Measurements from ENCODE around the gene CTNS. TPM values are rescaled to one million over a fixed set of nuclear protein-coding genes. Genes with fewer than 3 reads are reported as not detected.
A peak's percentile ranks its signal among the peaks of the same experiment; 100 is the strongest.
"Not testable (repeated sequence)": the region's sequence is repeated elsewhere in the genome, so short reads cannot be mapped to it uniquely, and the experiment has no call there.

Gene CTNS
- total RNA-seq, 2 donors from 2014 or later = 8.3 to 9.6 TPM

DNA sequence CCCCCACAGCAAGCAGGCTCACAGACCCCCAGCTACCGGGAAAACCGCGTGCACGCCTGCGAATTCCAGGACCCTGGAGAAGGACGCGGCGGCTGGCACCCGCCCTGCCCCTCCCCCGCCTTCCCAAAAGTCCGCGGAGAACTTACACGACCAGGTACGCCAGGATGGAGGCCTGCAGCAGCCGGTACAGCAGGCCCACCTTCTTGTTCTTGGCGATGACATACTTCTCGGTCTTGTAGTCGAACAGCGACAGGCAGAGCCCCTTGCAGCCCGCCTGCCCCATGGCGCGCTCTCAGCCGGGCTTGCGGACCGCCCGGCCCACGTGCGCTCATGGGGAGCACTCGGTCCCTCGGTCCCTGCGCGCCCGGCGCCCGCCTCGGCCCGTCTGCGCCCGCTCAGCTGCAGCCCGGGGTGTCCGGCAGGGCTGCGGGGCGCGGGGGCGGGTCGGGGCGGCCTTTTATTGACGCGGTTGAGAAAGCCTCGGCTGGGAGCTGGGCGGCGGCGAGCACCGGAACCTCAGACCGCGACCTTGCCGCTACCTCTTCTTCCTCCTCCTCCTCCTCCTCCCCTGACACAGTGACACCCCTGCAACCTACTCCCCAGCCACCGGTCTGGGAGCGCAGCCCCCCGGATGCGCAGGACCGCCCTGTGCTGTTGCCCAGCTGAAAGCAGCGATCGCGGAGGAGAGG is 59.3 kb downstream of the CTNS start, which contains the start of gene P2RX5:
Gene P2RX5, minus strand, starts transcription at position 433 of the 689 bp plus-strand sequence. Its CDS starts 150 bp downstream, at position 283.
- DNase-seq (no peak), ATAC-seq (peak; percentile 49 to 66)
- intact Hi-C loops (cut with DNase I) = no loop called here

DNA sequence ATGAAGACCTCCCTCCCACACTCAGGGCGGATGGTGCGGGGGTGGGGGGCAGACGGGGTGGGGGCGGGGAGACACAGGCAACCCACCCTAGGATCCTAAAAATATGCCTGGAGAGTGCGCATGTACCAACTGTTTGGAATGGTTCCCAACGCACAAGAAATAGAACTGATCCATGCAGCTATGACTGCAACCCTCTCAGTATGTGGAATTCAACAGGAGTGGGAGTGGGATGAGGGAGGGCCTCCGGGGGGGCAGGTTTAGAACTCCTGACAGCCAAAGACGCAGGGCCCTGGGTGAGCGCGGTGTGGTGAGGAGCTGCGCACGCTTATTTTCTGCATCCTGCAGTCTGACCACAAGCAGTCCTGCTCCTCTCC is 60.5 kb downstream of the CTNS start:
- DNase-seq (no peak), ATAC-seq (peak in 1 of 2 donors; percentile 5)
- intact Hi-C loops (cut with DNase I) = no loop called here

DNA sequence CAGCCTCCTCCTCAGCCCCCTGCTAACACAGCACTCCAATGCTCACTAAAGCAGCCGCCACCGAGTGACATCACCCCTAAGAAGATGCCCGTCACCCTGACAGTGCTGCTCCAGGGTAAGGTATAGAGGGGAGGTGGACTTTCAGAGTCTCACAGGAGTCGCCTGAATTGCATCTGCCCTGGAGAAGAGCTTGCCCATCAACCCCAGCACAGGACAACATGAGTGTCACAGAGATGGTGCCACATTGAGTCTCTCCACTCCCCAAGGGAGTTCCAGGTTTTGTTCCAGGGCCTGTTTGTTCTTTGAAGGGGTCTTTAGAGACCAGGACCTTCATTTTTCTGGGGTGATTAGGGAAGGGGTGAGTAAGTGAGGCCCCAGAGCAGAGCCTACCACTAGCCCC is 61.6 kb downstream of the CTNS start:
- intact Hi-C loops (cut with DNase I) = no loop called here
- DNase-seq = no peak

DNA sequence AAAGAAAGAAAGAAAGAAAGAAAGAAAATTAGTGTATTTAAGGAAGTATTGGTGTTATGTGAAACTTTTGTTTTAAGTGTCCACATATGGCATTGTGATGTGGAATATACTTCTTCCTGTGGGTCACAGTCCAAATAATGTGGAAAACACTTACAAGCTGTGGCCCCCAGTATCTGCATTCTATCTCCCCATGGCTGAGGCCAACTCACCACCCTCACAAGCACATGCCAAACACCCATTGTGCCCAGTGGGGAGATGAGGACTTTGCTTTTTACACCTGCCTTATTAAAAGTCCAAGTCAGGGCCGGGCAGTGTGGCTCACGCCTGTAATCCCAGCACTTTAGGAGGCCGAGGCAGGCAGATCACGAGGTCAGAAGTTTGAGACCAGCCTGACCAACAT is 63.4 kb downstream of the CTNS start:
- intact Hi-C loops (cut with DNase I) = no loop called here
- ATAC-seq (no peak), DNase-seq (no peak)

More for the DNA sequence above, 61.6 kb downstream of the CTNS start:
- ATAC-seq = no peak

DNA sequence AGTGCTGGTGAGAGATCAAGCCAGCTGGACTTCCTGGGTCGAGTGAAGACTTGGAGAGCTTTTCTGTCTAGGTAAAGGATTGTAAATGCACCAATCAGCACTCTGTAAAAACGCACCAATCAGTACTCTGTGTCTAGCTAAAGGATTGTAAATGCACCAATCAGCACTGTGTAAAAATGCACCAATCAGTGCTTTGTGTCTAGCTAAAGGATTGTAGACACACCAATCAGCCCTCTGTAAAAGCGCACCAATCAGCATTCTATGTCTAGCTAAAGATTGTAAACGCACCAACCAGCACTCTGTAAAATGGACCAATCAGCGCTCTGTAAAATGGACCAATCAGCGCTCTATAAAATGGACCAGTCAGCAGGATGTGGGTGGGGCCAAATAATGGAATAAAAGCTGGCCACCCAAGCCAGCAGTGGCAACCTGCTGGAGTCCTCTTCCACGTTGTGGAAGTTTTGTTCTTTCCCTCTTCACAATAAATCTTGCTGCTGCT is 65.5 kb downstream of the CTNS start:
- ATAC-seq; intact Hi-C loops (cut with DNase I); DNase-seq: not testable (repeated sequence)

DNA sequence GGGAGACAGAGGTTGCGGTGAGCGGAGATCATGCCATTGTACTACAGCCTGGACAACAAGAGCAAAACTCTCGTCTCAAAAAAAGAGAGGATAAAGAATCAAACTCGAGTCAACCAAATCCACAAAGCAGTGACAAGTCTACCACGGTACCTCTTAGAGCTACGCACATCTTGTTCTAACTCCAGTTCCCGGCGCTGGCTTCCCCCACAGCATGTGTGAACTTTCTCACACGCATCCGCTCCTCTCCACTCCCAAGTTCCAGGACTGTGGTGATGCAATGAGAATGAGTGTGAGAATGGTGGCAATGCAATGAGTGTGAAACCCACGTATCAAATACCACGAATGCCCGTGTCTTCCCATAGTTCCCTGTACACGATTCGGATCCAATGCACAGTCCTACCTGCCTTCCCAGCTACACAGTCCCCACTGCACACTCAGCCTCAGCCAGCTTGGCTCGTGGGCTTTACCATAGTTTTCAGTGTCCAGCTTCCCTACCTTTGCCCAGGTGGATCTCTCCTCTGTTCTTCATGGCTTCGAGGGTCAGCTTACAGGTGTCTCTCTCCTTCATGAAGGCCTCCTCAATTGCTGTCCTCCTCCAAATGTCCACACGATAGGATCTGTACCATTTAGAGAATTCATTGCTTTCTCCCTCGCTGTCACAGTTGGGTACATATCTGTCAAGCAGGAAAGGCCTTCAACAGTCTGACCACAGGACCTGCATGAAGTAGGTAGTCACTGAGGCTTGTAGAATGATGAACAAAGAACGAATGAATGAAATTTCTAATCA is 68.6 kb downstream of the CTNS start:
- DNase-seq (no peak), ATAC-seq (no peak)
- intact Hi-C loops (cut with DNase I) = no loop called here

DNA sequence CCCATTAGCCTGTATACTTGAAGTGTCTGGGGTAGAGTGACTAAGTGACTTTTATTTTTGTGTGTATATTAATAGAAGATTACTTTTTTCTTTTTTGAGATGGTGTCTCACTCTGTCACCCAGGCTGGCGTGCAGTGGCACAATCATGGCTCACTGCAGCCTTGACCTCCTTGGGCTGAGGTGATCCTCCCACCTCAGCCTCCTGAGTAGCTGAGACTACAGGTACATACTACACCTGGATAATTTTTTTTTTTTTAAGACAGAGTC is 69.1 kb downstream of the CTNS start:
- DNase-seq; intact Hi-C loops (cut with DNase I); ATAC-seq: not testable (repeated sequence)

DNA sequence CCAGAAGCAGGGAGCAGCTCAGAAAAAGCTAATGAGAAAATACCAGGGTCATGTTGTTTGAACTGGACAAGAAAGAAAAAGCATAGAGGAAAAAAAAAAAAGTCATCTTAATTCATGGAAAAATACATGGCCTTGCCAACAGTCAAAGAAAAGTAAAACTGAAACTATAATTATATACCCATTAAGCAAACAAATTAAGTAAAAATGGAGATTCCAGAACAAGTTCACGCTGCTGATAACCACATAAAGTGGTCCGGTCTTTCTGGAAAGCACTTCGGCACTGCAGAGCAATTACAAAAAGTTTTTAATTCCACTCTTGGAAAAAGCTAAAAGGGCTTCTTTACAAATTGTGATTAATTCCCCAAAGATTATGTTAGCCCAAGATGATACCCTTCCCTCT is 71.8 kb downstream of the CTNS start:
- ATAC-seq (no peak), DNase-seq (no peak)
- intact Hi-C loops (cut with DNase I) = no loop called here

DNA sequence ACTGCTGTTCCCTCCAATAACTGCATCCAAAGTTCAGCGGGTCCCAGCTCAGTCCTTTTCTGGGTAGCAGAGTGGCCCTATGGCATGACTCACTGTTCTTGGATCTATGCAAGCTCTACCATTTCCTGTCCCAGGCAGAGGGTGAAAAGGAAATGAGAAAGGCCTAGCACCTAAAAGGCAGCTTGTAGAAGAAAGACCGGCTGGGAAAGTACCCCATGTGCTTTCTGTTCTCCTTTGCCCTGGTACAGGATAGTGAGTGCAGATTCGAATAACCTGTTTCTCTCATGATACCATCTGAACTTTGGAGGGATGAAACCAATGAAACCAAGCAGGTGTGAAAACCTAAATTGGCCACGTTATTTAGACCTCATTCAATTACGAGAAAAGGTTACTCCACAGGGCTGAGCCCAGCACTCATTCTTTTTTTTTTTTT is 74.4 kb downstream of the CTNS start:
- ATAC-seq = peak; percentile 66 to 80
- no peak for DNase-seq
- intact Hi-C loops (cut with DNase I) = no loop called here

Other genes starting within 250 kb of the CTNS start
- not detected for gene OR1E1, start 238.3 kb upstream of the CTNS start, total RNA-seq
- gene OR3A3, start 225.4 kb upstream of the CTNS start, total RNA-seq = not detected
- not detected for gene OR1E2, start 202.9 kb upstream of the CTNS start, total RNA-seq
- under 1 TPM in 1 of 2 donors, not detected in 1; 0.35 TPM for gene SPATA22, start 164.9 kb upstream of the CTNS start, total RNA-seq
- gene ASPA, start 160.8 kb upstream of the CTNS start, total RNA-seq = 1 to 10 TPM; 3.1 to 5.0 TPM
- gene TRPV3, start 78.9 kb upstream of the CTNS start, total RNA-seq = 1 to 10 TPM; 1.2 to 2.1 TPM
- 1 to 10 TPM; 3.3 to 3.4 TPM for gene TRPV1, start 27.3 kb upstream of the CTNS start, total RNA-seq
- gene SHPK, start 510 bp upstream of the CTNS start, total RNA-seq = 1 to 10 TPM; 4.6 to 6.1 TPM
- gene TAX1BP3, start 31.8 kb downstream of the CTNS start, total RNA-seq = 100 to 1,000 TPM; 116 to 142 TPM
- gene EMC6, start 32.1 kb downstream of the CTNS start, total RNA-seq = 10 to 100 TPM; 51.8 to 51.9 TPM
- 10 to 100 TPM in 1 of 2 donors, 1 to 10 TPM in 1; 7.7 to 13.5 TPM for gene P2RX5, start 59.4 kb downstream of the CTNS start, total RNA-seq
- under 1 TPM; 0.16 to 0.47 TPM for gene HASPIN, start 87.1 kb downstream of the CTNS start, total RNA-seq
- 10 to 100 TPM; 15.7 to 20.5 TPM for gene ITGAE, start 164.4 kb downstream of the CTNS start, total RNA-seq
- 10 to 100 TPM; 16.3 to 24.4 TPM for gene NCBP3, start 209.5 kb downstream of the CTNS start, total RNA-seq